K562 (cell line): ENCODE results near the gene MTFMT. TPM values are rescaled to one million over a fixed set of nuclear protein-coding genes. Genes with fewer than 3 reads are reported as not detected.

Source experiments
- ATAC-seq: fragments of 200-7000 bp; cut with Tn5 transposase; 3 replicates; pipeline ENCODE4 v1.9.1; 2020; ENCODE audit warnings: moderate library complexity
- BruUV-seq: library from RNA; stranded (reverse); fragments of 400-500 nt; replicated peaks from 2 replicates; lab custom pipeline; 2021; lab: Mats Ljungman, UMichigan
- CTCF ChIA-PET: fragments of 300-600 bp; formaldehyde crosslinking; extraction: SDS; loops from one replicate; lab custom pipeline; 2021; ENCODE audit warnings: low intra/inter-chr PET ratio; lab: Yijun Ruan, JAX
- POLR2A ChIA-PET: fragments of 300-600, 350-650 bp; sonication (Branson Sonifier 250); formaldehyde crosslinking; extraction: SDS; loops from one replicate; lab custom pipeline; 2021; ENCODE audit warnings: antibody characterized with exemption, inconsistent platforms; lab: Yijun Ruan, JAX
- DNase-seq, 4 experiments: peaks; one replicate each; pipeline versions ENCODE4 v3.0.0 to v3.0.0-alpha.2; 2011 to 2018; ENCODE audit warnings: low spot score in 3 of 4, mixed read lengths in 3 of 4; ENCODE audit errors: extremely low read depth in 1 of 4
- FAIRE-seq: peaks from 2 replicates; lab custom pipeline; 2011; peaks lifted over from hg19 to GRCh38; lab: Jason Lieb, UNC
- H2AFZ ChIP-seq: 2 replicates; pipeline ENCODE4 v1.6.0; 2011; ENCODE audit warnings: low read depth, low read length, control low read depth, inconsistent platforms
- H3K27ac ChIP-seq: fragments of 200-600 bp; 3 replicates; pipeline ENCODE4 v1.8.0; 2011; ENCODE audit warnings: low read depth, mild to moderate bottlenecking, control low read depth, inconsistent platforms, low read length, moderate library complexity, mixed read lengths; ENCODE audit errors: extremely low read depth
- H3K27me3 ChIP-seq, 2 experiments: fragments of 300-600 bp in 1 of 2; 2 replicates in 1 of 2; 3 replicates in 1 of 2; pipeline versions ENCODE4 v1.6.0 to v1.8.0; 2011; ENCODE audit warnings: inconsistent platforms in 2 of 2, low read length in 2 of 2, mild to moderate bottlenecking in 1 of 2, mixed read lengths in 1 of 2, moderate library complexity in 1 of 2; ENCODE audit not compliant: control insufficient read depth in 2 of 2, insufficient read depth in 2 of 2
- H3K36me3 ChIP-seq: fragments of 300-600 bp; 3 replicates; pipeline ENCODE4 v1.8.0; 2011; ENCODE audit warnings: mild to moderate bottlenecking, low read length, inconsistent platforms; ENCODE audit not compliant: control insufficient read depth, insufficient read depth
- H3K4me1 ChIP-seq, 2 experiments: fragments of 200-600 bp in 1 of 2; replicated peaks in 1 of 2; 2 replicates in 1 of 2; 3 replicates in 1 of 2; pipeline versions ENCODE4 v1.5.1 to v1.8.0; 2011; ENCODE audit warnings: inconsistent platforms in 2 of 2, low read length in 2 of 2, mild to moderate bottlenecking in 1 of 2, mixed read lengths in 1 of 2, moderate library complexity in 1 of 2; ENCODE audit not compliant: control insufficient read depth in 2 of 2, insufficient read depth in 2 of 2
- H3K4me2 ChIP-seq: 2 replicates; pipeline ENCODE4 v1.6.1; 2011; ENCODE audit warnings: low read length, control low read depth, inconsistent platforms, mixed read lengths; ENCODE audit not compliant: insufficient read depth
- H3K4me3 ChIP-seq: fragments of 200-600 bp; sonication (generic), shearing (Covaris generic); 2 replicates; pipeline ENCODE4 v1.5.1; 2016; ENCODE audit warnings: control low read depth, inconsistent platforms
- H3K79me2 ChIP-seq: fragments of 200-600 bp; 3 replicates; pipeline ENCODE4 v1.8.0; 2011; ENCODE audit warnings: low read length, inconsistent platforms; ENCODE audit not compliant: control insufficient read depth, insufficient read depth
- H3K9ac ChIP-seq, 2 experiments: 2 replicates each; pipeline versions ENCODE4 v1.6.0 to v1.6.1; 2011; ENCODE audit warnings: low read depth in 2 of 2, low read length in 2 of 2, control low read depth in 1 of 2, inconsistent platforms in 1 of 2, mild to moderate bottlenecking in 1 of 2, mixed read lengths in 1 of 2; ENCODE audit not compliant: insufficient read depth in 1 of 2
- H3K9me1 ChIP-seq: one replicate; pipeline ENCODE4 v1.6.0; 2011; ENCODE audit warnings: inconsistent platforms, mild to moderate bottlenecking, low read length, moderate library complexity; ENCODE audit not compliant: control insufficient read depth, insufficient read depth
- H3K9me3 ChIP-seq: replicated peaks from 2 replicates; pipeline ENCODE4 v1.5.1; 2011; ENCODE audit warnings: low read depth, low read length, inconsistent platforms; ENCODE audit not compliant: control insufficient read depth, insufficient read depth
- H4K20me1 ChIP-seq: replicated peaks from 2 replicates; pipeline ENCODE4 v1.6.1; 2011; ENCODE audit warnings: low read length, inconsistent platforms, mixed read lengths; ENCODE audit not compliant: control insufficient read depth, insufficient read depth
- BRCA1 ChIP-seq, 2 experiments: fragments of 450-650 bp in 1 of 2; sonication (generic) in 1 of 2; formaldehyde crosslinking in 1 of 2; IDR thresholded peaks; 2 replicates each; pipeline versions ENCODE4 v1.5.0 to v1.6.1; 2017 to 2020; ENCODE audit warnings: mild to moderate bottlenecking in 1 of 2, missing genetic modification reagents in 1 of 2
- NCOA2 ChIP-seq, 2 experiments: fragments of 450-650 bp; IDR thresholded peaks; 2 replicates each; pipeline ENCODE4 v1.6.1; 2018; ENCODE audit warnings: mild to moderate bottlenecking in 2 of 2, moderate library complexity in 1 of 2; ENCODE audit not compliant: partially characterized antibody in 2 of 2
- SAFB2 ChIP-seq: fragments of 200-400 bp; formaldehyde crosslinking; IDR thresholded peaks from 2 replicates; pipeline ENCODE4 v1.6.1; 2018; ENCODE audit warnings: borderline replicate concordance, low read length, low read depth, moderate library complexity; ENCODE audit not compliant: severe bottlenecking
- SMAD1 ChIP-seq: fragments of 150-350 bp; IDR thresholded peaks from 2 replicates; pipeline ENCODE4 v1.6.1; 2014; ENCODE audit warnings: low read length, low read depth; ENCODE audit not compliant: partially characterized antibody
- ZNF699 ChIP-seq: fragments of 250-450 bp; sonication (Bioruptor Pico); IDR thresholded peaks from 2 replicates; pipeline ENCODE4 v1.8.0; 2021; ENCODE audit warnings: mild to moderate bottlenecking, moderate library complexity; ENCODE audit not compliant: insufficient replicate concordance
- WGBS: fragments of 100-300 bp; shearing (Covaris generic); methylation state at CpG from one replicate; pipeline ENCODE4 v1.1.6; 2016; ENCODE audit warnings: low coverage, mixed read lengths; ENCODE audit not compliant: insufficient coverage; ENCODE audit errors: missing lambda C conversion rate; 5-methylcytosine and 5-hydroxymethylcytosine counted together
- in situ Hi-C: fragments of 300-500 bp; cut with MboI; formaldehyde crosslinking; loops from 4 replicates; pipeline ENCODE4 v1.15.0; 2018; ENCODE audit warnings: inconsistent platforms, mixed read lengths
- intact Hi-C: fragments of 100-400 bp; cut with micrococcal nuclease; formaldehyde crosslinking; loops from 2 replicates; pipeline ENCODE4 v1.14.2; 2022
- polyA plus RNA-seq, 8 experiments: library from polyadenylated mRNA; depleted of rRNA in 4 of 8; stranded (reverse) in 5 of 8; unstranded in 3 of 8; fragments of >200 nt; fragmentation: Nextera tagmentation in 2 of 8; fragmentation: Illumina TruSeq in 1 of 8; extraction: Ambion mirVana in 2 of 8; extraction: Trizol in 1 of 8; gene quantifications; 2 replicates each; pipeline versions ENCODE4 v1.2.1 to v1.2.3, GENCODE V29; 2011 to 2014; ENCODE audit warnings: inconsistent platforms in 1 of 8, missing spikeins in 1 of 8
- total RNA-seq, 7 experiments: library from RNA; depleted of rRNA in 6 of 7; stranded (reverse); fragments of >200 nt in 6 of 7; fragmentation: Illumina TruSeq in 2 of 7; extraction: Trizol in 2 of 7; gene quantifications; 2 replicates each; pipeline versions ENCODE4 v1.2.1 to v1.2.3, GENCODE V29; 2011 to 2021; ENCODE audit warnings: low replicate concordance in 1 of 7
- TF ChIP-seq, protein P1 (sequence below): fragments of 250-450 bp; sonication (Bioruptor Pico); IDR thresholded peaks from 2 replicates; pipeline ENCODE4 v1.4.0; 2020; ENCODE audit warnings: mild to moderate bottlenecking, moderate library complexity, borderline replicate concordance
- TF ChIP-seq, protein P2 (sequence below): sonication (generic); formaldehyde crosslinking; IDR thresholded peaks from 2 replicates; pipeline ENCODE4 v1.8.0; 2022; ENCODE audit warnings: mild to moderate bottlenecking, missing genetic modification reagents
- TF ChIP-seq, protein P3 (sequence below): sonication (generic); formaldehyde crosslinking; IDR thresholded peaks from 2 replicates; pipeline ENCODE4 v1.8.0; 2022; ENCODE audit warnings: missing genetic modification reagents, mild to moderate bottlenecking, borderline replicate concordance
- TF ChIP-seq, protein P4 (sequence below): fragments of 150-350 bp; conservative IDR thresholded peaks from 2 replicates; pipeline ENCODE4 v1.6.1; 2014; ENCODE audit warnings: low read length
- TF ChIP-seq, protein P5 (sequence below), 3 experiments: IDR thresholded peaks in 2 of 3; conservative IDR thresholded peaks in 1 of 3; 2 replicates each; pipeline ENCODE4 v1.5.1; 2011 to 2012; ENCODE audit warnings: low read length in 3 of 3, mild to moderate bottlenecking in 3 of 3, control low read depth in 2 of 3, improper control_type of control experiment in 1 of 3, inconsistent platforms in 1 of 3, low read depth in 1 of 3, mixed read lengths in 1 of 3, moderate library complexity in 1 of 3; ENCODE audit not compliant: insufficient read depth in 2 of 3

The MTFMT gene
- total and polyA plus RNA-seq, 9 of the 15 experiments (the other 6 are each of a cell fraction or from before 2014, with no cell fraction given), result 1.4 to 31.1 (median 16.2) TPM

DNA sequence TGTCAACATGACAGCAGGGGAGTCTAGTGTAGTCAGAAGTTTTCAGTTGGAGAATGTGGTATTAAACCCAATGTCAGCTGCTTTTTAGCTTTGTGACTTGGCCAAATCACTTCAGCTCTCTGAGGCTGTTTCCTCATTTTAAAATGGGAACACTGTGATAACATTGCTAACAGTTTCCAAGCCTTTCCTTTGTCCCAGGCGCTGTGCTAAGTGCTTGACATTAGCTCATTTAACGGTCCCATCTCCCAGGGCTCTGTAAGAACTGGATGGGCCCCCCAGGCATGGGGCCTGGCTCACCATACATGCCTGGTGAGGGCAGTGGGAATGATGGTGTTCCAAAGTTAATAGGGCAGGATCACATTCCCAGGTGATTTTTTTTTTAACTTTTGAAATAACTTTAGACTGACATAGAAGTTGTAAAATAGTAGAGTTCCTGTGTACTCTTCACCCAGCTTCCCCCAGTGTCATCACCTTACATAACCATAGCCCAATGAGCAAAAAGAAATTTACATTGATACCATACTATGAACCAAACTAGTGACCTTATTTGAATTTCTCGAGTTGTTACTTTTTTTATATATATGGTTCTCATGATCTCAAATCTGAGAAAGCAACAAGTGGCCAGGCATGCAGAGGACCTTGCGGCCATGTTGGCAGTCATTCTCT is 30.6 kb upstream of the MTFMT start:
- WGBS, result 3% methylated on average over 4 of the region's 4 CpGs
- no peak overlapping the region for H2AFZ ChIP-seq
- H3K79me2 ChIP-seq, result no peaks in the 10 kb centered on the region
- H3K27me3 ChIP-seq, result peaks cover 19 to 48% of the 10 kb centered on the region in 2 experiments
- no peak overlapping the region for H3K27ac ChIP-seq
- H3K9ac ChIP-seq, result no peak overlapping the region
- in situ Hi-C loops (loop anchor here (10.0 kb wide), 2 partner anchors 235 to 325 kb away; partner anchors contain the start of gene RNU5A-1), intact Hi-C loops (no loop called here)
- no peak overlapping the region for H3K4me2 ChIP-seq
- FAIRE-seq (no peak), DNase-seq (no peak), ATAC-seq (no peak)
- POLR2A ChIA-PET, result interaction anchor here (0.9 to 1.1 kb wide), 3 partner anchors 9 to 245 kb away, joined by 3 to 4 read pairs (median 3); partner anchors contain the start of gene RNU5B-1
- H3K9me1 ChIP-seq, result no peaks in the 10 kb centered on the region
- BruUV-seq, result no TSS peak
- H3K4me1 ChIP-seq, result peaks cover 0 to 1% of the 10 kb centered on the region in 2 experiments; a peak in 1 of 5 replicates
- CTCF ChIA-PET, result no interaction called here
- H3K36me3 ChIP-seq, result no peaks in the 10 kb centered on the region
- no peaks in the 10 kb centered on the region for H3K9me3 ChIP-seq
- H4K20me1 ChIP-seq, result no peaks in the 10 kb centered on the region; the same call in 1 of the 2 replicates
- no peak overlapping the region for H3K4me3 ChIP-seq
- TF ChIP-seq, protein P1, sequence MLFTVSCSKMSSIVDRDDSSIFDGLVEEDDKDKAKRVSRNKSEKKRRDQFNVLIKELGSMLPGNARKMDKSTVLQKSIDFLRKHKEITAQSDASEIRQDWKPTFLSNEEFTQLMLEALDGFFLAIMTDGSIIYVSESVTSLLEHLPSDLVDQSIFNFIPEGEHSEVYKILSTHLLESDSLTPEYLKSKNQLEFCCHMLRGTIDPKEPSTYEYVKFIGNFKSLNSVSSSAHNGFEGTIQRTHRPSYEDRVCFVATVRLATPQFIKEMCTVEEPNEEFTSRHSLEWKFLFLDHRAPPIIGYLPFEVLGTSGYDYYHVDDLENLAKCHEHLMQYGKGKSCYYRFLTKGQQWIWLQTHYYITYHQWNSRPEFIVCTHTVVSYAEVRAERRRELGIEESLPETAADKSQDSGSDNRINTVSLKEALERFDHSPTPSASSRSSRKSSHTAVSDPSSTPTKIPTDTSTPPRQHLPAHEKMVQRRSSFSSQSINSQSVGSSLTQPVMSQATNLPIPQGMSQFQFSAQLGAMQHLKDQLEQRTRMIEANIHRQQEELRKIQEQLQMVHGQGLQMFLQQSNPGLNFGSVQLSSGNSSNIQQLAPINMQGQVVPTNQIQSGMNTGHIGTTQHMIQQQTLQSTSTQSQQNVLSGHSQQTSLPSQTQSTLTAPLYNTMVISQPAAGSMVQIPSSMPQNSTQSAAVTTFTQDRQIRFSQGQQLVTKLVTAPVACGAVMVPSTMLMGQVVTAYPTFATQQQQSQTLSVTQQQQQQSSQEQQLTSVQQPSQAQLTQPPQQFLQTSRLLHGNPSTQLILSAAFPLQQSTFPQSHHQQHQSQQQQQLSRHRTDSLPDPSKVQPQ (CRISPR knock-in tag), result no peak
- TF ChIP-seq SMAD1 (no peak), NCOA2 (IDR thresholded peaks at IDR 0.05; ENCODE audit: partially characterized antibody in 2 of 2) (no peak), SAFB2 (no peak), BRCA1 (IDR thresholded peaks at IDR 0.05) (no peak), BRCA1 (CRISPR knock-in tag; IDR thresholded peaks at IDR 0.05) (no peak), ZNF699 (CRISPR knock-in tag) (no peak)
- TF ChIP-seq, protein P2, sequence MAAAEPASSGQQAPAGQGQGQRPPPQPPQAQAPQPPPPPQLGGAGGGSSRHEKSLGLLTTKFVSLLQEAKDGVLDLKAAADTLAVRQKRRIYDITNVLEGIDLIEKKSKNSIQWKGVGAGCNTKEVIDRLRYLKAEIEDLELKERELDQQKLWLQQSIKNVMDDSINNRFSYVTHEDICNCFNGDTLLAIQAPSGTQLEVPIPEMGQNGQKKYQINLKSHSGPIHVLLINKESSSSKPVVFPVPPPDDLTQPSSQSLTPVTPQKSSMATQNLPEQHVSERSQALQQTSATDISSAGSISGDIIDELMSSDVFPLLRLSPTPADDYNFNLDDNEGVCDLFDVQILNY, result no peak
- TF ChIP-seq, protein P3, sequence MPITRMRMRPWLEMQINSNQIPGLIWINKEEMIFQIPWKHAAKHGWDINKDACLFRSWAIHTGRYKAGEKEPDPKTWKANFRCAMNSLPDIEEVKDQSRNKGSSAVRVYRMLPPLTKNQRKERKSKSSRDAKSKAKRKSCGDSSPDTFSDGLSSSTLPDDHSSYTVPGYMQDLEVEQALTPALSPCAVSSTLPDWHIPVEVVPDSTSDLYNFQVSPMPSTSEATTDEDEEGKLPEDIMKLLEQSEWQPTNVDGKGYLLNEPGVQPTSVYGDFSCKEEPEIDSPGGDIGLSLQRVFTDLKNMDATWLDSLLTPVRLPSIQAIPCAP (CRISPR knock-in tag), result no peak
- TF ChIP-seq, protein P4, sequence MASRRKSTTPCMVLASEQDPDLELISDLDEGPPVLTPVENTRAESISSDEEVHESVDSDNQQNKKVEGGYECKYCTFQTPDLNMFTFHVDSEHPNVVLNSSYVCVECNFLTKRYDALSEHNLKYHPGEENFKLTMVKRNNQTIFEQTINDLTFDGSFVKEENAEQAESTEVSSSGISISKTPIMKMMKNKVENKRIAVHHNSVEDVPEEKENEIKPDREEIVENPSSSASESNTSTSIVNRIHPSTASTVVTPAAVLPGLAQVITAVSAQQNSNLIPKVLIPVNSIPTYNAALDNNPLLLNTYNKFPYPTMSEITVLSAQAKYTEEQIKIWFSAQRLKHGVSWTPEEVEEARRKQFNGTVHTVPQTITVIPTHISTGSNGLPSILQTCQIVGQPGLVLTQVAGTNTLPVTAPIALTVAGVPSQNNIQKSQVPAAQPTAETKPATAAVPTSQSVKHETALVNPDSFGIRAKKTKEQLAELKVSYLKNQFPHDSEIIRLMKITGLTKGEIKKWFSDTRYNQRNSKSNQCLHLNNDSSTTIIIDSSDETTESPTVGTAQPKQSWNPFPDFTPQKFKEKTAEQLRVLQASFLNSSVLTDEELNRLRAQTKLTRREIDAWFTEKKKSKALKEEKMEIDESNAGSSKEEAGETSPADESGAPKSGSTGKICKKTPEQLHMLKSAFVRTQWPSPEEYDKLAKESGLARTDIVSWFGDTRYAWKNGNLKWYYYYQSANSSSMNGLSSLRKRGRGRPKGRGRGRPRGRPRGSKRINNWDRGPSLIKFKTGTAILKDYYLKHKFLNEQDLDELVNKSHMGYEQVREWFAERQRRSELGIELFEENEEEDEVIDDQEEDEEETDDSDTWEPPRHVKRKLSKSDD, result no peak
- TF ChIP-seq, protein P5, sequence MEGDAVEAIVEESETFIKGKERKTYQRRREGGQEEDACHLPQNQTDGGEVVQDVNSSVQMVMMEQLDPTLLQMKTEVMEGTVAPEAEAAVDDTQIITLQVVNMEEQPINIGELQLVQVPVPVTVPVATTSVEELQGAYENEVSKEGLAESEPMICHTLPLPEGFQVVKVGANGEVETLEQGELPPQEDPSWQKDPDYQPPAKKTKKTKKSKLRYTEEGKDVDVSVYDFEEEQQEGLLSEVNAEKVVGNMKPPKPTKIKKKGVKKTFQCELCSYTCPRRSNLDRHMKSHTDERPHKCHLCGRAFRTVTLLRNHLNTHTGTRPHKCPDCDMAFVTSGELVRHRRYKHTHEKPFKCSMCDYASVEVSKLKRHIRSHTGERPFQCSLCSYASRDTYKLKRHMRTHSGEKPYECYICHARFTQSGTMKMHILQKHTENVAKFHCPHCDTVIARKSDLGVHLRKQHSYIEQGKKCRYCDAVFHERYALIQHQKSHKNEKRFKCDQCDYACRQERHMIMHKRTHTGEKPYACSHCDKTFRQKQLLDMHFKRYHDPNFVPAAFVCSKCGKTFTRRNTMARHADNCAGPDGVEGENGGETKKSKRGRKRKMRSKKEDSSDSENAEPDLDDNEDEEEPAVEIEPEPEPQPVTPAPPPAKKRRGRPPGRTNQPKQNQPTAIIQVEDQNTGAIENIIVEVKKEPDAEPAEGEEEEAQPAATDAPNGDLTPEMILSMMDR (IDR thresholded peaks at IDR 0.05 in 2 of 3, conservative IDR thresholded peaks at IDR 0.05 in 1 of 3; ENCODE audit: insufficient read depth in 2 of 3, low read depth in 1 of 3, low read length in 3 of 3), result no peak
